ENCODE results near the gene ACOD1.
"Not testable (repeated sequence)": the region's sequence is repeated elsewhere in the genome, so short reads cannot be mapped to it uniquely, and the experiment has no call there.

ACOD1 gene

GRCh38 chr13:76955661-76956060 lies 7.3 kb downstream of the ACOD1 start:
- TF ChIP-seq EZH2phosphoT487 (conservative IDR thresholded peaks at IDR 0.05; ENCODE audit: low read length) (no peak), CTCF (IDR thresholded peaks at IDR 0.05; ENCODE audit: insufficient read depth, low read length, poor library complexity, severe bottlenecking) (no peak)
- no peak overlapping the region for H3K4me3 ChIP-seq (ENCODE audit: insufficient read depth, low read length, poor library complexity, severe bottlenecking)
- no peaks in the 10 kb centered on the region for H3K27me3 ChIP-seq (ENCODE audit: low read length)
- H3K79me2 ChIP-seq (ENCODE audit: insufficient read depth, low read length), result no peaks in the 10 kb centered on the region
- H3K9me3 ChIP-seq (ENCODE audit: insufficient read depth, low read length), result peaks cover 12% of the 10 kb centered on the region; the same call in 1 of the 2 replicates
- no peak overlapping the region for H2AFZ ChIP-seq (ENCODE audit: low read depth, low read length, severe bottlenecking)
- no peaks in the 10 kb centered on the region for H3K36me3 ChIP-seq (ENCODE audit: low read length)
- no peaks in the 10 kb centered on the region for H3K9me2 ChIP-seq (replicated peaks; ENCODE audit: insufficient read depth, low read length)
- no peaks in the 10 kb centered on the region for H3F3A ChIP-seq (ENCODE audit: insufficient read depth)
- no peak overlapping the region for H3K9ac ChIP-seq (ENCODE audit: low read length)
- no peaks in the 10 kb centered on the region for H4K20me1 ChIP-seq (ENCODE audit: low read depth, low read length)
- no peak overlapping the region for H3K27ac ChIP-seq (ENCODE audit: low read depth, low read length)
- H3K4me2 ChIP-seq (ENCODE audit: low read depth, low read length, poor library complexity, severe bottlenecking), result no peak overlapping the region

- TF ChIP-seq EZH2phosphoT487 (conservative IDR thresholded peaks at IDR 0.05; ENCODE audit: low read length), result no peak
- no peak for TF ChIP-seq CTCF (IDR thresholded peaks at IDR 0.05; ENCODE audit: insufficient read depth, low read length, poor library complexity, severe bottlenecking)
- Histone ChIP-seq H3K27ac (ENCODE audit: low read depth, low read length) (no peak overlapping the region), H3K9me2 (replicated peaks; ENCODE audit: insufficient read depth, low read length) (no peaks in the 10 kb centered on the region), H4K20me1 (ENCODE audit: low read depth, low read length) (no peaks in the 10 kb centered on the region), H3K79me2 (ENCODE audit: insufficient read depth, low read length) (no peaks in the 10 kb centered on the region), H3K9me3 (ENCODE audit: insufficient read depth, low read length) (peaks cover 16% of the 10 kb centered on the region; the same call in 1 of the 2 replicates), H3K36me3 (ENCODE audit: low read length) (no peaks in the 10 kb centered on the region), H3K4me3 (ENCODE audit: insufficient read depth, low read length, poor library complexity, severe bottlenecking) (no peak overlapping the region), H3K9ac (ENCODE audit: low read length) (no peak overlapping the region), H3F3A (ENCODE audit: insufficient read depth) (no peaks in the 10 kb centered on the region), H3K4me2 (ENCODE audit: low read depth, low read length, poor library complexity, severe bottlenecking) (no peak overlapping the region), H2AFZ (ENCODE audit: low read depth, low read length, severe bottlenecking) (no peak overlapping the region), H3K27me3 (ENCODE audit: low read length) (no peaks in the 10 kb centered on the region)
Observed at GRCh38 chr13:76958841-76959432, 10.6 kb downstream of the ACOD1 start.

- not testable (repeated sequence) for H3K4me2 ChIP-seq (ENCODE audit: low read depth, low read length, poor library complexity, severe bottlenecking); H3K79me2 ChIP-seq (ENCODE audit: insufficient read depth, low read length); H3K9me2 ChIP-seq (replicated peaks; ENCODE audit: insufficient read depth, low read length); H3K36me3 ChIP-seq (ENCODE audit: low read length); H3K9ac ChIP-seq (ENCODE audit: low read length); H4K20me1 ChIP-seq (ENCODE audit: low read depth, low read length); H2AFZ ChIP-seq (ENCODE audit: low read depth, low read length, severe bottlenecking); H3K27me3 ChIP-seq (ENCODE audit: low read length); H3K27ac ChIP-seq (ENCODE audit: low read depth, low read length); H3F3A ChIP-seq (ENCODE audit: insufficient read depth); H3K4me3 ChIP-seq (ENCODE audit: insufficient read depth, low read length, poor library complexity, severe bottlenecking)
- peaks cover 16% of the 10 kb centered on the region; the same call in 1 of the 2 replicates for H3K9me3 ChIP-seq (ENCODE audit: insufficient read depth, low read length)
Observed at GRCh38 chr13:76959734-76960133, 11.4 kb downstream of the ACOD1 start.

- H3K9me3 ChIP-seq (ENCODE audit: insufficient read depth, low read length), result 0 out of 2 replicates have a peak, but pooled peaks cover 2% of the 10 kb centered on the region
- no peaks in the 10 kb centered on the region for H3K9me2 ChIP-seq (replicated peaks; ENCODE audit: insufficient read depth, low read length)
- H3K79me2 ChIP-seq (ENCODE audit: insufficient read depth, low read length), result no peaks in the 10 kb centered on the region
- no peak overlapping the region for H3K4me3 ChIP-seq (ENCODE audit: insufficient read depth, low read length, poor library complexity, severe bottlenecking)
- H3K9ac ChIP-seq (ENCODE audit: low read length), result no peak overlapping the region
- no peak overlapping the region for H2AFZ ChIP-seq (ENCODE audit: low read depth, low read length, severe bottlenecking)
- H4K20me1 ChIP-seq (ENCODE audit: low read depth, low read length), result no peaks in the 10 kb centered on the region
- no peak overlapping the region for H3K27ac ChIP-seq (ENCODE audit: low read depth, low read length)
- no peaks in the 10 kb centered on the region for H3K27me3 ChIP-seq (ENCODE audit: low read length)
- no peak for TF ChIP-seq EZH2phosphoT487 (conservative IDR thresholded peaks at IDR 0.05; ENCODE audit: low read length)
- TF ChIP-seq CTCF (IDR thresholded peaks at IDR 0.05; ENCODE audit: insufficient read depth, low read length, poor library complexity, severe bottlenecking), result no peak
- H3K36me3 ChIP-seq (ENCODE audit: low read length), result no peaks in the 10 kb centered on the region
- H3K4me2 ChIP-seq (ENCODE audit: low read depth, low read length, poor library complexity, severe bottlenecking), result no peak overlapping the region
- H3F3A ChIP-seq (ENCODE audit: insufficient read depth), result no peaks in the 10 kb centered on the region
Observed at GRCh38 chr13:76965759-76966421, 17.6 kb downstream of the ACOD1 start.
